ENCODE results near the gene ANG. TPM values are rescaled to one million over a fixed set of nuclear protein-coding genes. Genes with fewer than 3 reads are reported as not detected.
A peak's percentile ranks its signal among the peaks of the same experiment; 100 is the strongest.

ANG gene
- total RNA-seq, 1 experiment from 2014 or later = 3.2 TPM

- no peak overlapping the region for H2BK15ac ChIP-seq (ENCODE audit: low read depth, low read length)
- Mint-ChIP-seq H3K27ac (no peak overlapping the region; a peak in 1 of 7 replicates), H3K4me3 (peak overlapping the region; percentile 37 to 72), H3K4me1 (peaks cover 27 to 31% of the 10 kb centered on the region in 2 experiments), H3K9me3 (no peaks in the 10 kb centered on the region; a peak in 2 of 5 replicates), H3K36me3 (ENCODE audit: insufficient read depth in 1 of 3, low read depth in 3 of 3) (no peaks in the 10 kb centered on the region), H3K27me3 (ENCODE audit: low read depth) (peaks cover 63% of the 10 kb centered on the region)
- no peak overlapping the region for H2AK5ac ChIP-seq (ENCODE audit: insufficient read length, low read length)
- no peaks in the 10 kb centered on the region for H3K79me1 ChIP-seq (ENCODE audit: insufficient read depth, low read depth, low read length, poor library complexity, severe bottlenecking)
- no peak overlapping the region for H4K5ac ChIP-seq (ENCODE audit: insufficient read length, low read depth, low read length)
- H3K14ac ChIP-seq (ENCODE audit: insufficient read depth, low read length) = no peak overlapping the region
- H3K56ac ChIP-seq (ENCODE audit: insufficient read length, low read depth, low read length) = no peak overlapping the region
- H4K91ac ChIP-seq (ENCODE audit: insufficient read length, low read depth, low read length) = no peak overlapping the region
- no peak overlapping the region for H3K9ac ChIP-seq (ENCODE audit: extremely low read depth, insufficient read length, low read length)
- H3K79me2 ChIP-seq (ENCODE audit: insufficient read depth, low read length) = no peaks in the 10 kb centered on the region
- WGBS (ENCODE audit: extremely low coverage, insufficient read length, low lambda C conversion rate) = no CpG with 5 or more reads among the region's 26 CpGs
- H2BK5ac ChIP-seq (ENCODE audit: insufficient read length, low read length) = no peak overlapping the region
- no peak overlapping the region for H2BK20ac ChIP-seq (ENCODE audit: low read depth, low read length, poor library complexity, severe bottlenecking)
- H2BK12ac ChIP-seq (ENCODE audit: insufficient read length, low read depth, low read length) = no peak overlapping the region
- H2BK120ac ChIP-seq (ENCODE audit: low read depth, low read length, poor library complexity, severe bottlenecking) = no peak overlapping the region
- H3K4me2 ChIP-seq (ENCODE audit: insufficient read depth, insufficient read length, low read length) = peak overlapping the region; percentile 45
- no peak overlapping the region for H3T11ph ChIP-seq (ENCODE audit: low read length)
- H3K27ac ChIP-seq (ENCODE audit: insufficient read length, low read depth, low read length) = no peak overlapping the region
- H3K9me3 ChIP-seq (ENCODE audit: control insufficient read depth, low read depth, low read length) = no peaks in the 10 kb centered on the region
- no peak overlapping the region for H4K8ac ChIP-seq (replicated peaks; ENCODE audit: insufficient read length, low read depth, low read length)
- H3K27me3 ChIP-seq (ENCODE audit: insufficient read depth, low read length) = peaks cover 4% of the 10 kb centered on the region; the same call in 1 of the 2 replicates
- H3K23ac ChIP-seq (ENCODE audit: insufficient read length, low read depth, low read length) = no peak overlapping the region
- peaks cover 6% of the 10 kb centered on the region for H3K23me2 ChIP-seq (ENCODE audit: insufficient read length, low read depth, low read length, poor library complexity, severe bottlenecking)
- H2AFZ ChIP-seq (ENCODE audit: low read length) = no peak overlapping the region
- no peaks in the 10 kb centered on the region for H3K4me1 ChIP-seq (ENCODE audit: insufficient read depth, low read length)
- no peak overlapping the region for H3K4ac ChIP-seq (ENCODE audit: low read depth, low read length)
- no peaks in the 10 kb centered on the region for H4K20me1 ChIP-seq (ENCODE audit: control insufficient read depth, insufficient read depth, insufficient read length)
- DNase-seq = no peak
- no peak for TF ChIP-seq CTCF (conservative IDR thresholded peaks at IDR 0.05)
- no peak overlapping the region for H3K18ac ChIP-seq (ENCODE audit: insufficient read length, low read depth, low read length)
Observed at GRCh38 chr14:20659813-20660395, 28.7 kb upstream of the ANG start.

All from H9 (cell line).